HG03469 (cell line): ENCODE data around the gene XCR1.
"Not testable (repeated sequence)": the region's sequence is repeated elsewhere in the genome, so short reads cannot be mapped to it uniquely, and the experiment has no call there.

Source experiments
- ATAC-seq: cut with Tn5 transposase; IDR thresholded peaks from one replicate; pipeline ENCODE4 v1.9.1; 2021; ENCODE audit warnings: mild to moderate bottlenecking, moderate library complexity, moderate number of reproducible peaks; ENCODE audit not compliant: unreplicated experiment

Gene XCR1

DNA sequence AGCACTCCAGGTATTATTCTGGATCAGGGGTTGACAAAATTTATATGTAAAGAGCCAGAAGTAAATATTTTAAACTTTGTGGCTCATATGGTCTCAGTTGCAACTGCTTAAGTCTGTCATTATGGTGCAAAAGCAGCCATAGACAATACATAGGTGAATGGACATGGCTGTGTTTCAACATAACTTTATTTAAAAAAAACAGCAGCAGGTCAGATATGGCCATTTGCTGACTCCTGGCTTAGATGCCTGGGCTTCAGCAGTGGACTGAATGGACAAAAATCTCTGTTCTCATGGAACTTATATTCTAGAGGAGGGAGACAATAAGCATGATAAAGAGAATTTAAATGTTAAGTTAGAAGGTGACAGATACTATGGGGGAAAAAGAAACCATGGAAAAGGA lies 20.0 kb downstream of the XCR1 start:
- no peak for ATAC-seq

DNA sequence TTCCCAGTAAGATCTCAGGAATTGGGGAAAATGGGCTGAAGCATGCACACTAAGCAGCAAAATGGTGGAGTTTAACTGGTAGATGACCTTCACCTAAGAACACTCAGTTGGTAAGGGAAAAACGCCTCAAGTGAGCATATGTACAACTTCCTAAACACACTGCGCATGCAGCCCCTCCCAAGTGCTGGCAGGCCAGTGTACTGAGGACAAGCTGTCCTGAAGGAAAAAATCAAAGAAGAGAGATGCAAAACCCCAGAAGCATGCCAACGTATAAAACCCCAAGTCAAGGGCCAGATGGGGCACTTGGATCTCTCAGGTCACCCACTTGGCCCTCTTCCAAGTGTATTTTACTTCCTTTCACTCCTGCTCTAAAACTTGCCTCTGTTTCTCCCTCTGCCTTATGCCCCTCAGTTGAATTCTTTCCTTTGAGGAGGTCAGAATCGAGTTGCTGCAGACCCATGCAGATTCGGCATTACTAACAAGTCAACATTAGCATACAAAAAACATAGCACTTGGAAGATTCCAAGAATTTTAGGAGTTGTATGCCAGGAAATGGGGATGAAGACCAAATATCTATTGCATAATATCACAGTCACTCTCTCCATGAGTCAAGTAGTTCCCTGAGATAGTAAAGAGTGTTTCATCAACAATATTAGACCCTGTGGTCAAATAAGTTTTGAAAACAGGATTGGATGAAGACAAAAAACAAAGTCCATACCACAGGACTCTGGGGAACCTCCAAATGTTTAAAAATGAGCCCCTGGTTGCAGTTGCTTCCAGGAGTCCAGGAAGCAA lies 20.8 kb downstream of the XCR1 start:
- ATAC-seq: no peak

DNA sequence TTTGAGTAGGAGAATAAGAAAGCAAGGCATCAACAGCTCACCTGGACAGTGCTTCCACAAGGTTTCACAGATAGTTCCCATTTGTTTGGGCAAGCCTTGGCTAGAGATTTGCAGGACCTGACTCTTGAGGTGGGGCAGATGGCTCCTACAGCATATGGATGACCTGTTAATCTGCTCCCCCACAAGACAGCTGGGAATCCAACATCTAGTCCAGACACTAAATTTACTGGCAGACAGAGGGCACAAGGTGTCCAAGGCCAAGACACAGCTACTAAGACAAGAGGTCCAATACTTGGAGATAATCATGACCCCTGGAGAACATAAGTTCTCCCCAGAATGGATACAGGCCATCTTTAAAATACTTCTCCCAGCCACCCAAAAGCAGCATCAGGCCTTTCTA lies 23.6 kb downstream of the XCR1 start:
- not testable (repeated sequence) for ATAC-seq

DNA sequence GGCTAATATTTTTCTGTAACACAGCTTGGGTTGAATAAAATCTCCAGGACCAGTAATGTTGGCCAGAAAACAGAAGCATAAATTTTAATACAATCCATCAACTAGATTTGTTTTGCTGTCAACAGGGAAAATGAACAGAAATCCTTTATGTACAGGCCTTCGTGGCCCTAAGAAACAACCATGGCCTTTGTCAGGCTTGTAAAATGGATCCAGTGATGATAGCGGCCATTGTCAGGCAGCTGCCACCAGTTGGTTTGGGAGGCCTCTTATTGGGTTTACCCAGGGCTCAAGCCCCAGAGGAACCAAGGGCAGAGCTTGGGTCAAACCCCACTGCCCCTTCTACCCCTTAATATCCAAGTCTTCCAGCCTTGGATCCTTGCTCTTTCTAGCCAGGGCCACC lies 26.1 kb downstream of the XCR1 start:
- ATAC-seq: no peak

DNA sequence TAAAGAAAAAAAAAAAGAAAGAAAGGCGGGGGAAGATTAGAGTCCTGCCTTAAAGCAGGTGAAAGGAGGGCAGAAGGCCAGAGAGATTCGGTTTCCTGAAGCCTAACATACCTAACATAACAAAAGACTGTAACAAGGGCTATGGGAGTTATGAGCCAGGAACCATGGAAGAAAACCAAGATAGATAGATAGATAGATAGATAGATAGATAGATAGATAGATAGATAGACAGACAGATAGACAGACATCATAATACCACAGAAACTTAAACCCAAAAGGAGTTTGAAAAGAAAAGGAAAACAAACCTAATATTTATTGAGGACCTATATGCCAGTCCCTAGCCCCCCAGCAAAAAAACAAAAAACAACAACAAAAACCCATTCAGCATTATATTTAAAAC lies 29.3 kb downstream of the XCR1 start:
- no peak for ATAC-seq

DNA sequence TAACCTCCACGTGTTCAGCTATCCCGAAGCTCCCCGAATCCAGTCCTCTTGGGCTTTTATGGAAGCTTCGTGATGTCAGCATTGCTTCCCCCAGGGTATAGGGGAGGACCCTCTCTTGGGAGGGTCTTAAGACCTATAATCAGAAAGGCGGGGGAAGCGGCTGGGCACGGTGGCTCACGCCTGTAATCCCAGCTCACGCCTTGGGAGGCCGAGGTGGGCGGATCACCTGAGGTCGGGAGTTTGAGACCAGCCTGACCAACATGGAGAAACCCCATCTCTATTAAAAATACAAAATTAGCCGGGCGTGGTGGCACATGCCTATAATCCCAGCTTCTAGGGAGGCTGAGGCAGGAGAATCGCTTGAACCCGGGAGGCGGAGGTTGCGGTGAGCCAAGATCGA lies 29.8 kb downstream of the XCR1 start:
- not testable (repeated sequence) for ATAC-seq

DNA sequence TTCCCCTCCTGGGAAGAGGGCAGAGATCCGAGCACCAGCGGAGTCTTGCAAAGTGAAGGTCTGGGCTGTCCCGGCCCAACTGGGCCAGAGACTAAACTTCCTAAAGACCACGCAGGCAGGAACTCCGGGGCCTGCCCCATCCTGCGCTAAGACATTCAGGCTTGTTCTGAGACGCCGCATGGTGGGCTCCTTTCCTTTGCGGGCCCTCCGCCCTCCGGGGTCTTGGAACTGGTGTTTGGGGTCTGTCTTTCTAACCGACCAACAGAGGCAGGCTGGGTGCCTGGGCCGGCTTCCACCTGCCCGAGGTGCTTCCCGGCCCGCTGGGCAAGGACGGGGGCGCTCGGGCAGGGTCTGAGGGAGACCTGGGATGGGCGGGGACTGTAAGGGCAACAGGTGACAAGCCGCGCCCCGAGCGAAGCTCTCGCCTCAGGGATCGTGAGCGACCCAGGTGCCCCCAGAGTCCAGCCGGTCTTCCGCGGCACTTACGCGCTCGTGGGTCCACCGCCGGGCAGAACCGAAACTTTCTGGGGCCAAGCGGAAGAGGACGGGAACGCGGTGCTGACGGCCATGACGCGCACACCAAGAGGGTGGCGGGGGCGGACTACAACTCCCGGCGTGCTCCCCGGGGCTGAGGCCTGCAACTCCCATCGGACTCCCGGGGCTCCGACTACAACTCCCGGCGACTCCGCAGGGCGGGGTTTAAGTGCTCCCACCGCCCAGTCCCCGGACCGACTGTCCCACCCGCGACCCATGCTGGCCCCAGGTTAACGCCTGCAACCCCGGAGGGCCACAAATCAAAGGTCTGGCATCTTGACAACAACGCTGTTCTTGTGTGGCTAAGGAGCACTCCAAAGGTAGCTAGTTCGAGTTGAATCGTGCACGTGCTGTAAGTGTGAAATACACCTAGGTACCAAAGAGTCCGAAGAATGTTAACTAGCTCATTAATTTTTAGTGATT lies 31.8 kb downstream of the XCR1 start, which contains the start of gene FYCO1:
TSS of gene FYCO1 (minus strand) at position 589 of the 957 bp plus-strand sequence. CDS start 10,914 bp downstream, outside the sequence.
- peak; percentile 53 for ATAC-seq

DNA sequence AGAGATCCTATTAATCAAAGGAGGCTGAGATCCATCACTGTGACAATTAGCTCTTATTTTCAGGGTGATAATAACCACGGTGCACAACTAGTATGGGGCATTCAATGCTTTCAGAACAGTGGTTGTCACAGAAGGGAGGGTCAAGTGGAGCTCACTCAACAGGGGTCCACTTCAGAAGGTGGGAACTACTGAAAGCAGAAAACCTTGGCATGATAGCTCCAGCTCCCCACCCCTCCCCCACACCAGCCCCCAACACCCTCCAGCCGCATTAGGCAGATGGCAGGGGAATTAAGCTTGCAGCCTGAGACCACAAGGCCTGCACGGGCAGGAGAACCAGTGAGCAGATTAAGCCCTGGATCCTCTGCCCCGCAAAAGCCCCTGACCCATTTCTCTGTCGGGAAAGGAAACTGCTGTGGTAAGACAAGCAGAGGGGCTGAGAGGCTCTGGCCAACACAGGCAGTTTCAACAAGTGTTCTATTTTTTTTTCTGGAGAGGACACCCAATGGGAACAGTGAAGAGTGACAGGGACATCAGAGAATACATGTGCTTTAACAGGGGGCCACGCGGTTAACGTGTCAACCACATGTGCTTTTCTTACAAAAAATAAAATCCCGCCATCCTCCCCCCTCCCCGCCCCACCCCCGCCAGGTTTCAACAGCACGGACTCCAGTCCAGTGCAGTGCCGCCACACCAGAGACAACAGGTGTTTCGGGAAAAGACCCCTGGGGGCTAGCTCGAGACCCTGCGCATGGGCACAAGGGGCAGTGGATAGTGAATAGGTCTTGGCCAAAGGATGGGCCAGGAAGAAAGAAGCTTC lies 32.7 kb downstream of the XCR1 start:
- no peak for ATAC-seq

DNA sequence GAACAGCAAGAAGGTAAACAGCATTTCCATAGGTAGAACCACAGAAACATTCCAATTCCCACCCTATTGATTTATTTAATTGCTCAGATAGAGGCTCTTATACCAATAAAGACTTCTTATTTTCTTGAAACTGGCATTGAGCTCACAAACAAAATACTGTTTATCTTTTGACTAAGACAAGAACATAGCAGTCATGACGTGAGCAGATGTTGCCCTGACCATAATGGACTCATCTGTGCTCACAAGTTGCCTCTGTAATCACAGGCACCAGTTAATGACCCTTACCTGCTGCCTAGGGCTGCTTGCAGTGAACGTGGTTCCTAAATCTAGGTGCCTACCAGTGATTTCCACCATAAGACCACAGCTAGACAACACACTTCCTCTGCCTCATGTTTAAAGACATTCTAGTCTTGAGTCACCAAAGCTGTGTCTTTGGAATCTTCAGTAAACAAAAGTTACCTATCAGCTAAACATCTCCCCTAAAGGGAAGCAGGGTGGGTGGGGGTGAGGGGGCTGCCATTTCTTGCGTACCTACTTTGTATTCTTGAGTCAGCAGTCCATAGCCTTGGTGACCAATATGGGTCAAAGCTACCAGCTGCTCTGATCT lies 33.8 kb downstream of the XCR1 start:
- ATAC-seq: no peak

DNA sequence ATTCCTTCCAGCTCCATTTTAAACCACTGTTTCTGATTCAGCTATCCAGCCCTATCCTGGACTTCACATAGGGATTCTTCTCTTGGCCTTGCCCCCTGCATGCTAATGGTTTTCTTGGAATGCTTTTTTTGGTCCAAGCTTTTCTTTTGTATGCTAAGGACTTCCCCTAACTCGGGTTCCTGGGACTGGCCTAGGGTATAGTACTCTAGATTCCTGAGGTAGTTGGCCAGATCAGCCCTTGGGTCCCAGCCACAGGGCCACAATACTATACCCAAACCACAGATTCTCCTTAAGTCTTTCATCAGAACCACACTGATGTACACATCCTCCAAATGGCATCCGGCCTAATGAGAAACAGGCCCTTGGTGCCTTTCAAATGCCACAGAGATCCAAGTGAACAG lies 34.5 kb downstream of the XCR1 start:
- ATAC-seq: no peak

DNA sequence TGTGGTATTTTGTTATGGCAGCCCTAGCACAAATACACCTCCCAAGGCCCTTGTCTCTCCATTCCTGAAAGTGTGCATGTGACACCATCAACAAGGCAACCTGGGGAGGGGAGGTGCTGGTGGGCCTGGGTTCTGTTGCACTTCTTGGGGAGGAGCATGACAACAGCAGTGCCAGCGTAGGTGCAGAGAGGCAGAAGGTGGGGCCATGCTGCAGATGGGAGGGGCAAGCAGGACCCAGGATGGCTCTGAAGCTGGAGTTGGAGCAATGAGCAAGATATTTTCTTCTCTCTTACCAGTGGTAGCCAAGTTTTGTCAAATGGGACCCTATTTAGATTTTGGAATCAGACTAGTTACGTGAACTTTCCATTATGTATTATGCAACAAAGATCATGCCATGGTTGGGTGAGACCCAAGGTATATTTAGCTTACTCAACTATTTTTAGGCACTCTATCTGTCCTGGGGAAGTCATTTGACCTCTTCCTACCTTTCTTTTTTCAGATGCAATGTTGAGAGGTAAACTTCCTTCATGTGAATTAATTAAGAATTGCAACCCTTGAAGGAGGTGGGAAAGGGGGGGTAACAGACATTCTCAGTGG lies 35.1 kb downstream of the XCR1 start:
- no peak for ATAC-seq

DNA sequence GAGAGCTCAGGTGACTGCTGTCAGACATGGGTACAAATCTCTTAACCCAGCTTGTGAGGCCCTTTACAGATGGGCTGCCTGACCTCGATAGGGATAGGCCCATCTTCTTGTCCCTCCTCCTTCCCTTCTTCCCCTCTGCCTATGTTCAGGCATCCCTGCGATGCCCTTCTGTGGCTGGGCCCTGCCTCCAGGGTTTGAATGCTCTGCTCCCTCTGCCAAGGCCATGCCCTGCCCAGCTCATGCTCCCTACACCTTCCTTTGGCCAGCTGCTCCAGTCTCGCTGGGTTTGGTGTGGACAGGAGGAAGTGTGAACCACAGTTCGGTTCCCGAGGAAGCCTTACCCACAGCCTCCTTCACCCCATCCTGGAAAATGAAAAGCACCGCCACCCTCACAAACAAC lies 35.9 kb downstream of the XCR1 start:
- ATAC-seq: no peak

DNA sequence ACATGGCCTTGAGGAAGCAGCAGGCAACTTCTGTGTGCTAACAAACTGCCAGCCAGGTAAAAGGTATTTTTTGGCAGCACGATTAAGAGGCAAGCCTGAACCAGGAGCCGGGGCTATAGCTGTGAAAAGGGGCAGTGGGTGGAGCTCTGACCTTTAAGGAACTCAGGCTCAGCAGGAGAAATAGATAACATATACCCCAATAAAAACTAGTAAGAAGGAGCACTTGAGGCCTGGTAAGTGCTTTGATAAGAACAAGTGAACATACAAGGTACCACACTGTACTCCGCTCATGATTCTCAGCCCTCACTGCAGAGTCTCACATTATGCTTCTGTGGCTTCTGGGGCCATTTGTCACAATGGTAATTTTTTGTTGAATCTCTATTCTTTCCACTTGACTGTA lies 37.1 kb downstream of the XCR1 start:
- no peak for ATAC-seq

DNA sequence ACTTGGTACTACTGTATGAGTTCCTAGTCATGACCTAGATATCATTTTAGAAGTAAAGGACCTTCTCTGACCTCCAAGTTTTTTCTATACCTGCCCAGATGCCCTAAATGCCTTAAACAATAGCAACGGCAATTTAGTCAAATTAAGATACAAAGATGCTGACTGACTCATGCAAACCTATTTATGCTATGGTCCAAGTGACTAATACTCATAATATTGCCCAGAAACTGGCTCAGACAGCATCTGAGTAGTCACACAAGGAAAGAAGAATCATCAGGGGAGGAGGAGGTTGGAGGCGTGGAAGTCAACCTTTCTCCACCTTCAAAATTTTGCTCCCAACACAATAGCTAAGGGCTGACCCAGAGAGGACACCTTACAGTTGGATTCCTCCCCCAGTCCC lies 38.5 kb downstream of the XCR1 start:
- ATAC-seq: no peak

DNA sequence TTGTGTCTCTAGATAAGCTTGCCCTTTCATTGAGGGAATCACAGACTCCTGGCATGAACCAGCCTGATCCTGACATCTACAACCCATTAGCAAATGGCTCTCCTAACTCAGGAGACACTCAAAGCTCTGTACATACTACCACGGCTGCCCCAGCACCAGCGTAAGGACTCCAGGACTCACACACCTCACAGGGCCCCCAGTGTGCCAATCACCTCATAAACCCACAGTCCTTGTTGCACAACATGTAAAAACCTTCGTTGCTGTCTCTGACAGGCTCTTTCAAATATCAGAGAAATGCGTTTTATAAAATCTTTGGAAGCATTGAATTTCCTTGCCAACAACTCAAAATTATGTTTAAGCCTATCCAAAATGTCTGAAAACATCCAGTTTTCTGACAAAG lies 38.9 kb downstream of the XCR1 start:
- no peak for ATAC-seq

DNA sequence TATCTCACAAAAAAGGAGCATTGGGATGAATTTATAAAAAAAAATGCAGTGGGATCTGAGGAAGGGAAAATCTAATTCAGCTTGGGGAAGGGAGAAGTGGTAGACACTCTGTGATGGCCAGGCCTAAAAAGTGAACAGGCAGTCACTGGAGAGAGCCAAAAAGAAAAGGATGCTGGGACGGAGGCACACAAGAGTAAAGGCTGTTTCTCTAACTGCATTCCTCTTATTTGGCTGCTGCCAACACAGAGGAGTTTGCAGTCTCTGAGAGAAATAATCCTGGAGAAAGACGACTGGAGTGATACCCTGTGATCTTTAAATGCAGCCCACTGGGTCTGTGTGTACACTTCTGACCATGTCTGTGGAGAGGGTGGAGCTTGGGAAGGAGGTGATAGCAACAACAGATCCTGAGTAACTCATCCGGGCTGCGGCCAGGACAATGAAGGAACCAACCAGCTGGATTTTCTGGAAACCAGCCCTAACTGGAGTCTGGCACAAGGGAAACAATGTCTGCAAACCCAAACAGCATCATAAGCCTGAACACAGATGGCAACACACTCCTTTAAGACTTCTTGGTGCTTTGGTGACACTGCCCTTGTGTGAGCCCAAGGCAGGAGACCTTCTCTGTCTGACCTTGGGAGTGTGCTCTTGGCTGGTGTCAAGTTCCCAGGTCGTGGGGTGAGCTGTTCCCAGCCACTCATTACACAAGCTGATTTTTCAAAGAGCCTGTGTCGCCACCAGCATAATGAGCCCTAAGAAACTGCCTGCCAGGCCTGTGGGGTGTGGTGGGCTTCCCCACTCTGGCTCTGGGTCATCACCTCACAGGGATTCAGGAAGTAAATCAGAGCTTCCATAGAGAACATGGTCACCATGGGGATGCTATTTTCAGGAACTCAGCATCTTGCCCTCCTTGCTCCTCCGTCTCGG lies 39.7 kb downstream of the XCR1 start:
- no peak for ATAC-seq

DNA sequence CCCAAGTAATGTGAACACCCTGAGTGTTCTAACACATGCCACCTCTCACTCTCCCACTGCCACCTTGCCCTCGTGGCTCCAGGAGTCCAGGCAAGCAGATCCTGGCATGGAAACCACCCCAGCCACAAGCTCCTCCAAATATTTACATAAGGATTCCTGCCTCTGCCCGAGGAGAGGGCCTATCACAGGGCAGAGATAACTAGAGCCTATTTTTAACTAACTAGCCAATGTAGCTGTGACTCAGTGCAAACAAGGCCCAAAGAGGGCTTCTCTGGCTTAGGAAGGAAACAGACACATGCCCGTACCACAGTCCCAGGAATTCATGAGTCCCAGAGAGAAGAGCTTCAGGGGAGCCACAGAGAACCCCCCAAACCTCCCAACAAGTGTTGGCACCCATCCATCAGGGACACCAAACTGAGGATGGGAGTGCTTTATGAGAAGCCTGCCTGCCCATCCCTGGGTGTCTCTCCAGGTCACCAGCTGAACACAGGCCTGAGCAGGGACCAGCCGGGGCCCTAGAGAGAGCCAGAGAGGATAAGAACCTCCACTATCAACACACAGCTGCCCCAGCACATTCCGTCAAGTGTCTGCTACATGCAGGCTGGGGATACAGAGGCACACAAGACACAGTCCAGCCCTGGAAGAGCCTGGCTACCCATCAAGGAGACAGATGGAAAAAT lies 40.8 kb downstream of the XCR1 start:
- ATAC-seq: no peak

DNA sequence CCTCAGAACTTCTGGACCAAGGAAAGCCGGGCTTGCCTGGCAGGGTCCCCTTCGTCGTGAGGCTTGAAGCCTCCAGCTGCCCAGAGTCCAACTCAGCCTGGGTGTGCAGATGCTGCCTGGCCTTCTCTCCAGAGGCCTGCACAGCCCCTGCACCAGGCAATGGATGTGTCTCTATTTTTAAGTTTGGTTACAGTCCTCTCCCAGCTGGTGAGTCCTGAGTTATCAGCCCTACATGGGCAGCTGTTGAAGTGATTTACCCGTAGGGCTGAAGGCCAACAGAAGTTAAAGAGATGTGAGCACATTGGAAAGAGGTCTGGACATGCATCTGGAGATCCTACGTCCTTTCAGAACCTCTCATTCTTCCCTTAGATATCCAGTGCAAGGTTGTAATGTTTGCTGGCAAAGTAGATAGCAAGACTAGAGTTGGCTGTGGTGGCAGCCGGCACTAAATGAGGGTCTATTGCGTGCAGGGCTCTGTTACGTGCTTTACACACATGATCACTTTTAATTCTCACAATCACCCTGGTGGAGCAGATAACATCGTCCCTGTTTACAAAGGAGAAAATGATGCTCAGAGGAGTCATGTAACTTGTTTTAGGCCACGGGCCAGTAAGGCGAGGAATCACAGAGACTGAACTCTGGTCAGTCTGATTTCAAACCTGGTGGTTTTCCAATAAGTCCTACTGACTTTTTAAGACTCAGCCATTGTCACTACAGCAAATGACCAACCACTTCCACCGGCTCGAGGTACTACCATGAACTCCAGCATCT lies 41.6 kb downstream of the XCR1 start:
- ATAC-seq: no peak
